HepG2 (cell line): ENCODE data around the gene SLC38A8. TPM values are rescaled to one million over a fixed set of nuclear protein-coding genes. Genes with fewer than 3 reads are reported as not detected.
A peak's percentile ranks its signal among the peaks of the same experiment; 100 is the strongest.

Experiments used
- BHLHE40 ChIP-seq: IDR thresholded peaks from 2 replicates; pipeline ENCODE4 v1.6.1; 2011; ENCODE audit warnings: low read length, improper control_type of control experiment
- HNF4A ChIP-seq: sonication (generic); formaldehyde crosslinking; IDR thresholded peaks from 2 replicates; pipeline ENCODE4 v1.4.0; 2020; ENCODE audit warnings: missing genetic modification reagents
- JUND ChIP-seq: sonication (generic); formaldehyde crosslinking; IDR thresholded peaks from 2 replicates; pipeline ENCODE4 v1.8.0; 2022; ENCODE audit warnings: mild to moderate bottlenecking, missing genetic modification reagents
- MIER2 ChIP-seq: IDR thresholded peaks from 2 replicates; pipeline ENCODE4 v1.6.1; 2016; ENCODE audit warnings: missing biosample characterization, missing genetic modification reagents
- RXRB ChIP-seq: IDR thresholded peaks from 2 replicates; pipeline ENCODE4 v1.6.1; 2016; ENCODE audit warnings: borderline replicate concordance, missing genetic modification reagents, missing compliant biosample characterization
- SAP130 ChIP-seq: IDR thresholded peaks from 2 replicates; pipeline ENCODE4 v1.6.1; 2016; ENCODE audit warnings: low read depth
- TCF12 ChIP-seq, 2 experiments: fragments of 450-650 bp in 1 of 2; sonication (generic) in 1 of 2; formaldehyde crosslinking in 1 of 2; IDR thresholded peaks; 2 replicates each; pipeline versions ENCODE4 v1.6.1 to v1.8.0; 2017 to 2022; ENCODE audit warnings: antibody characterized with exemption in 1 of 2, mild to moderate bottlenecking in 1 of 2, missing genetic modification reagents in 1 of 2, moderate library complexity in 1 of 2
- ZBTB37 ChIP-seq: sonication (generic); formaldehyde crosslinking; IDR thresholded peaks from 2 replicates; pipeline ENCODE4 v1.4.0; 2020; ENCODE audit warnings: mild to moderate bottlenecking, missing genetic modification reagents
- ZNF296 ChIP-seq: sonication (generic); formaldehyde crosslinking; conservative IDR thresholded peaks from 2 replicates; pipeline ENCODE4 v1.5.0; 2020; ENCODE audit warnings: mild to moderate bottlenecking, missing genetic modification reagents
- ZNF362 ChIP-seq: sonication (generic); formaldehyde crosslinking; IDR thresholded peaks from 2 replicates; pipeline ENCODE4 v1.4.0; 2020; ENCODE audit warnings: missing genetic modification reagents, mild to moderate bottlenecking, borderline replicate concordance
- ZSCAN9 ChIP-seq: IDR thresholded peaks from 2 replicates; pipeline ENCODE4 v1.6.1; 2016; ENCODE audit warnings: borderline replicate concordance
- polyA plus RNA-seq, 8 experiments: library from polyadenylated mRNA; depleted of rRNA in 3 of 8; stranded (reverse) in 7 of 8; unstranded in 1 of 8; fragments of >200 nt; fragmentation: Illumina TruSeq in 4 of 8; extraction: Trizol in 4 of 8; gene quantifications; 2 replicates each; pipeline versions ENCODE4 v1.2.1 to v1.2.3, GENCODE V29; 2011 to 2016; ENCODE audit warnings: low read depth in 4 of 8, missing spikeins in 1 of 8, mixed read lengths in 1 of 8; ENCODE audit not compliant: insufficient read depth in 1 of 8
- total RNA-seq, 5 experiments: library from RNA; depleted of rRNA; stranded (reverse); fragments of >200 nt; fragmentation: Illumina TruSeq; extraction: Trizol; gene quantifications; 2 replicates each; pipeline ENCODE4 v1.2.3, GENCODE V29; 2016; ENCODE audit warnings: low read depth in 1 of 5
- TF ChIP-seq, protein P1 (sequence below): sonication (generic); formaldehyde crosslinking; IDR thresholded peaks from 2 replicates; pipeline ENCODE4 v1.9.0; 2022; ENCODE audit warnings: low read depth, missing genetic modification reagents
- TF ChIP-seq, protein P2 (sequence below): IDR thresholded peaks from 2 replicates; pipeline ENCODE4 v1.4.0; 2020; ENCODE audit warnings: mild to moderate bottlenecking, missing genetic modification reagents

The SLC38A8 gene
- total and polyA plus RNA-seq, 2 of the 13 experiments (the other 11 are each of a cell fraction or from before 2014, with no cell fraction given), result 0.24 to 0.37 TPM

DNA sequence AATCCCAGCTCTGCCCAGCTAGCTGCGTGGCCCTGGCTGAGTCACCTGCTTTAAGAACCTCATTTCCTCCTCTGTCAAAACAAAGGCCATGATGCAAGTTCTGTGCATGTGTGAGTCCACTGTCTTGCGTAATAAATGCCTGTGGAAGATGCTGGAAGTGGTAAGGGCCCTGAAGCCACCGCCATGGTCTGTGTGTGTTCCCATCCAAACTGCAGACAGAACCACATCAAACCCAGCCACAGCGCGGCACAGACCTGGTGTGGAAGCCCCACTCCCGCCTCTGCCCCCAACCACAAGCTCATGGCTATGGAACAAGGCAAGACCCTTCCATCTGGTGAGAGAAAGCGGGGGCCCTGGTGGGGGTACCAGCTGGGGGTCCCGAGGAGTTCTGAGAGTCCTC is 48.5 kb downstream of the SLC38A8 start (continued):
- TF ChIP-seq ZNF296 (CRISPR knock-in tag) (no peak), ZSCAN9 (CRISPR knock-in tag) (no peak), ZBTB37 (no peak), JUND (CRISPR knock-in tag) (peak; percentile 45; the same call in 1 of the 2 replicates), HNF4A (CRISPR knock-in tag) (peak; percentile 25; the same call in 1 of the 2 replicates), BHLHE40 (peak; percentile 73), ZNF362 (CRISPR knock-in tag) (no peak), TCF12 (IDR thresholded peaks at IDR 0.05) (no peak), TCF12 (CRISPR knock-in tag; IDR thresholded peaks at IDR 0.05) (no peak), MIER2 (CRISPR knock-in tag) (no peak), SAP130 (peak; percentile 62), RXRB (CRISPR knock-in tag) (peak; percentile 33; the same call in 1 of the 2 replicates)
- TF ChIP-seq, protein P1, sequence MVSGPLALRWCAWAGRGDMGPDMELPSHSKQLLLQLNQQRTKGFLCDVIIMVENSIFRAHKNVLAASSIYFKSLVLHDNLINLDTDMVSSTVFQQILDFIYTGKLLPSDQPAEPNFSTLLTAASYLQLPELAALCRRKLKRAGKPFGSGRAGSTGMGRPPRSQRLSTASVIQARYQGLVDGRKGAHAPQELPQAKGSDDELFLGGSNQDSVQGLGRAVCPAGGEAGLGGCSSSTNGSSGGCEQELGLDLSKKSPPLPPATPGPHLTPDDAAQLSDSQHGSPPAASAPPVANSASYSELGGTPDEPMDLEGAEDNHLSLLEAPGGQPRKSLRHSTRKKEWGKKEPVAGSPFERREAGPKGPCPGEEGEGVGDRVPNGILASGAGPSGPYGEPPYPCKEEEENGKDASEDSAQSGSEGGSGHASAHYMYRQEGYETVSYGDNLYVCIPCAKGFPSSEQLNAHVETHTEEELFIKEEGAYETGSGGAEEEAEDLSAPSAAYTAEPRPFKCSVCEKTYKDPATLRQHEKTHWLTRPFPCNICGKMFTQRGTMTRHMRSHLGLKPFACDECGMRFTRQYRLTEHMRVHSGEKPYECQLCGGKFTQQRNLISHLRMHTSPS (CRISPR knock-in tag), result no peak
- TF ChIP-seq, protein P2, sequence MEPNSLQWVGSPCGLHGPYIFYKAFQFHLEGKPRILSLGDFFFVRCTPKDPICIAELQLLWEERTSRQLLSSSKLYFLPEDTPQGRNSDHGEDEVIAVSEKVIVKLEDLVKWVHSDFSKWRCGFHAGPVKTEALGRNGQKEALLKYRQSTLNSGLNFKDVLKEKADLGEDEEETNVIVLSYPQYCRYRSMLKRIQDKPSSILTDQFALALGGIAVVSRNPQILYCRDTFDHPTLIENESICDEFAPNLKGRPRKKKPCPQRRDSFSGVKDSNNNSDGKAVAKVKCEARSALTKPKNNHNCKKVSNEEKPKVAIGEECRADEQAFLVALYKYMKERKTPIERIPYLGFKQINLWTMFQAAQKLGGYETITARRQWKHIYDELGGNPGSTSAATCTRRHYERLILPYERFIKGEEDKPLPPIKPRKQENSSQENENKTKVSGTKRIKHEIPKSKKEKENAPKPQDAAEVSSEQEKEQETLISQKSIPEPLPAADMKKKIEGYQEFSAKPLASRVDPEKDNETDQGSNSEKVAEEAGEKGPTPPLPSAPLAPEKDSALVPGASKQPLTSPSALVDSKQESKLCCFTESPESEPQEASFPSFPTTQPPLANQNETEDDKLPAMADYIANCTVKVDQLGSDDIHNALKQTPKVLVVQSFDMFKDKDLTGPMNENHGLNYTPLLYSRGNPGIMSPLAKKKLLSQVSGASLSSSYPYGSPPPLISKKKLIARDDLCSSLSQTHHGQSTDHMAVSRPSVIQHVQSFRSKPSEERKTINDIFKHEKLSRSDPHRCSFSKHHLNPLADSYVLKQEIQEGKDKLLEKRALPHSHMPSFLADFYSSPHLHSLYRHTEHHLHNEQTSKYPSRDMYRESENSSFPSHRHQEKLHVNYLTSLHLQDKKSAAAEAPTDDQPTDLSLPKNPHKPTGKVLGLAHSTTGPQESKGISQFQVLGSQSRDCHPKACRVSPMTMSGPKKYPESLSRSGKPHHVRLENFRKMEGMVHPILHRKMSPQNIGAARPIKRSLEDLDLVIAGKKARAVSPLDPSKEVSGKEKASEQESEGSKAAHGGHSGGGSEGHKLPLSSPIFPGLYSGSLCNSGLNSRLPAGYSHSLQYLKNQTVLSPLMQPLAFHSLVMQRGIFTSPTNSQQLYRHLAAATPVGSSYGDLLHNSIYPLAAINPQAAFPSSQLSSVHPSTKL (CRISPR knock-in tag), result peak; percentile 72
